ENCODE data around the gene DPYSL5.

The DPYSL5 gene

GRCh38 chr2:26838121-26838906 lies 9.6 kb upstream of the DPYSL5 start:
- Histone ChIP-seq H3K79me2 (ENCODE audit: insufficient read depth, low read length) (no peaks in the 10 kb centered on the region), H2AFZ (ENCODE audit: low read length) (no peak overlapping the region), H3K4me3 (ENCODE audit: low read depth, low read length, poor library complexity, severe bottlenecking) (no peak overlapping the region), H3K9me3 (ENCODE audit: low read length) (no peaks in the 10 kb centered on the region), H4K20me1 (ENCODE audit: insufficient read depth, low read length) (no peaks in the 10 kb centered on the region), H3K27me3 (ENCODE audit: insufficient read depth, low read length) (no peaks in the 10 kb centered on the region), H3F3A (ENCODE audit: insufficient read depth, low read length) (no peaks in the 10 kb centered on the region), H3K9ac (ENCODE audit: low read length) (no peak overlapping the region), H3K4me2 (ENCODE audit: low read length) (no peak overlapping the region), H3K9me2 (ENCODE audit: low read depth, low read length) (no peaks in the 10 kb centered on the region), H3K4me1 (ENCODE audit: insufficient read depth, low read length, severe bottlenecking) (no peaks in the 10 kb centered on the region), H3K36me3 (ENCODE audit: insufficient read depth, low read length) (no peaks in the 10 kb centered on the region), H3K27ac (ENCODE audit: low read depth, low read length, poor library complexity, severe bottlenecking) (no peak overlapping the region)
- TF ChIP-seq EZH2 (IDR thresholded peaks at IDR 0.05; ENCODE audit: borderline replicate concordance, low read length) (no peak), CTCF (IDR thresholded peaks at IDR 0.05; ENCODE audit: low read length) (no peak)

- Histone ChIP-seq H3F3A (ENCODE audit: insufficient read depth, low read length) (no peaks in the 10 kb centered on the region), H3K9me3 (ENCODE audit: low read length) (no peaks in the 10 kb centered on the region), H3K36me3 (ENCODE audit: insufficient read depth, low read length) (no peaks in the 10 kb centered on the region), H3K4me3 (ENCODE audit: low read depth, low read length, poor library complexity, severe bottlenecking) (no peak overlapping the region), H2AFZ (ENCODE audit: low read length) (no peak overlapping the region), H3K27me3 (ENCODE audit: insufficient read depth, low read length) (no peaks in the 10 kb centered on the region), H3K9me2 (ENCODE audit: low read depth, low read length) (no peaks in the 10 kb centered on the region), H3K9ac (ENCODE audit: low read length) (no peak overlapping the region), H4K20me1 (ENCODE audit: insufficient read depth, low read length) (no peaks in the 10 kb centered on the region), H3K4me1 (ENCODE audit: insufficient read depth, low read length, severe bottlenecking) (no peaks in the 10 kb centered on the region), H3K4me2 (ENCODE audit: low read length) (no peak overlapping the region), H3K27ac (ENCODE audit: low read depth, low read length, poor library complexity, severe bottlenecking) (no peak overlapping the region), H3K79me2 (ENCODE audit: insufficient read depth, low read length) (no peaks in the 10 kb centered on the region)
- TF ChIP-seq CTCF (IDR thresholded peaks at IDR 0.05; ENCODE audit: low read length), result no peak
- TF ChIP-seq EZH2 (IDR thresholded peaks at IDR 0.05; ENCODE audit: borderline replicate concordance, low read length), result no peak
These were observed 6.9 kb upstream of the DPYSL5 start for GRCh38 chr2:26840937-26841610.

- Histone ChIP-seq H4K20me1 (ENCODE audit: insufficient read depth, low read length) (no peaks in the 10 kb centered on the region), H3K27ac (ENCODE audit: low read depth, low read length, poor library complexity, severe bottlenecking) (no peak overlapping the region), H3K36me3 (ENCODE audit: insufficient read depth, low read length) (no peaks in the 10 kb centered on the region), H3K4me2 (ENCODE audit: low read length) (no peak overlapping the region), H3K4me1 (ENCODE audit: insufficient read depth, low read length, severe bottlenecking) (no peaks in the 10 kb centered on the region), H3K9me2 (ENCODE audit: low read depth, low read length) (no peaks in the 10 kb centered on the region), H3K4me3 (ENCODE audit: low read depth, low read length, poor library complexity, severe bottlenecking) (no peak overlapping the region), H2AFZ (ENCODE audit: low read length) (no peak overlapping the region), H3K79me2 (ENCODE audit: insufficient read depth, low read length) (no peaks in the 10 kb centered on the region), H3K9ac (ENCODE audit: low read length) (no peak overlapping the region), H3K27me3 (ENCODE audit: insufficient read depth, low read length) (no peaks in the 10 kb centered on the region), H3K9me3 (ENCODE audit: low read length) (no peaks in the 10 kb centered on the region), H3F3A (ENCODE audit: insufficient read depth, low read length) (no peaks in the 10 kb centered on the region)
- no peak for TF ChIP-seq EZH2 (IDR thresholded peaks at IDR 0.05; ENCODE audit: borderline replicate concordance, low read length)
- TF ChIP-seq CTCF (IDR thresholded peaks at IDR 0.05; ENCODE audit: low read length), result no peak
These were observed 4.9 kb upstream of the DPYSL5 start for GRCh38 chr2:26843041-26843440.
